Stimulated activated CD4-positive, alpha-beta T cell treated with anti-CD3 and anti-CD28 coated beads, Interleukin-4, amount 100 ng/mL, for 1 hour (primary cell): ENCODE data around the gene INAFM2.
A peak's percentile ranks its signal among the peaks of the same experiment; 100 is the strongest.

Experiments used
- DNase-seq: peaks from one replicate; pipeline ENCODE4 v3.0.0-alpha.2; 2020

INAFM2 gene

GRCh38 chr15:40345225-40345866, 21.9 kb downstream of the INAFM2 start:
- no peak for DNase-seq

- no peak for DNase-seq
Measured at GRCh38 chr15:40345867-40346578, 22.5 kb downstream of the INAFM2 start.

DNA sequence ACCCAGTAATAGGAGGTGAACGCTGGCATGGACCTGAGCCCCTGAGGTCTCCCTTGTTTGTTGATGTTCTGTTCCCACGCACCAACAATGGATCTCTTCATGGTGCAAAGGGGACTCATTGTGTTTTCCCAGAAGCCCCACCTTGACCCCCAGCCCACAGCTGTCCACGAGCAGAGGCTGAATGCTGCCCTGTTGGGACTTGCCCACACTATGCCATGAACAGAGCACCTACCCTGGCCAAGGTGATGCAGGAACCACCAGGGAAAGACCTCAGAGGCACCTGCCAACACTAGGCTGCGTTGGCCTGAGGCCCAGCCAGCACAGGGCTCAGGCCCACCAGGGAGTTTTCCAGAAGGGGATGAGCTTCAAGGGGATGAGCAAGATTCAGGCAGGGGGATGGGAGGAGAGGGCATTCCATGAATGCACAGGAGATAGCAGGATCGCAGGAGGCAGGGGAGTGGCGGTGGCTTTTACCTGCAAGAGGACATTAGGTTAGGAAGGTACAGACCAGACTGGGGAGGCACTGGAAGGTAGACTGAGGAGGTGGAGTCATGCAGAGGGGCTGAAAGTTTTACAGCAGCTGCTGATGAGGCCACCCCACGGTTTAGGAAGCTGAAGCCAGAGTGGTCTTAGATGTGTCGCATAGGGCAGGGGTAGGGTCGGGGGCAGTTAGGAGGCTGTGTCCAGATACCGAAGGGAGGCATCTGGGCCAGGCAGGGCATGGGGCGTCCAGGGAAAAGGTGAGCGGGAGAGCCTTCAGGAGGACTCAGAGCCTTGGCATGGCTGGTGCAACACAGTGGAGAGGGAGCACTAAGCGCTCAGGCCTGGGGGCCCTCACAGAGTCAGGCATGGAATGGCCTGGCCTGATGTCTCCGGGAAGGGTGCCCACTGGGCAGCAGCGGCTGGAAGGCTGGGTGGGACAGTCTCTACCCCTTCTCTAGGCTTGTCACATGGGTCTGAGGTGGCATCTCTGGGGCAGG, 23.4 kb downstream of the INAFM2 start:
- DNase-seq: no peak

GRCh38 chr15:40347559-40348473, 24.3 kb downstream of the INAFM2 start:
- DNase-seq: no peak

GRCh38 chr15:40348474-40348870, 25.0 kb downstream of the INAFM2 start:
- no peak for DNase-seq

DNA sequence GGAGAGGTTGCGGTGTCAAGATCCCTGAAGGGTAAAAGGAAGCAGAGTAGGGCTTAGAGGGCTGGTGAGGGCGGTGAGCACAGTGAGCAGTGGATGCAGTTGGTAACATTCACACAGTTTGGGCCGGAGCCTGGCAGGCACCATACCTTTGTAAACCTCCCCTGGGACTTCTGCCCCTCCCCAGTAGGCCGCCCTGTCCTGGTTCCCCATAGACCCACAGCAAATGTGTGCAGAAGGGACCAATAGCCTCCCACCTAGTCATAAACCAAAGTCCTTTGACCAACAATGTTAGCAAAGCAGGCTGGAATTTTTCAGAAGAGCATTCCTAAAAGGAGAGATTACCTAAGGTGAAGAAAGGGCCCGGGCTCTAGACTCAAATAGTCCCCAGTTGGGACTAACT, 25.7 kb downstream of the INAFM2 start:
- DNase-seq: no peak

DNA sequence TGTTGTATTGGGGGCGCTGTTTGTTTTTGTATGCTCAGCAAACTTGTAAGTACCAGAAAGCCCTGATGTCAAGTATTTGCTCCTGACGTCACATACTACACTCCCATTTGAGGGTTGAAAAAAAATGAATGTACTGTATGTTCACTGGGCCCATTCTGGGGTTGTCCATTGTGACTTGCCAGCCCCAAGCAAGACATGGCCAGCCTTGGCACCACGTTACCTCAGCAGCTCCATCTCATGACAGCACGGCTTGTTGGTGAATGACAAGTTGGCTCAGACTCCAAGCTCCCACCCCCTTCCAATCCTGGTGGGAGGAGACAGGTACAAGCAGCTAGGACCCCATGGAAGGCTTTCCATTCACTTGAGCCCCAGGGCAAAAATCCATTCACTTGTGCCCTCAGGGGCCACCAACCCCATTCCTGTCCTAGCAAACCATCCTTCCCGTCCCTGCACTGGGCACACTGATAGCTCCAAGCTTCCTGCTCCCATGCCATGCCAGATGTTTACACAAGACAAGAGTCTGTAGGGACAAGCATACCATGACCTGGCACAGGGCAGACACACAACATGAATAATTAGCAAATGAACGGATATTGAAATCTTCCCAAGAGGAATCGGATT, 28.9 kb downstream of the INAFM2 start:
- DNase-seq: no peak

- no peak for DNase-seq
Measured at GRCh38 chr15:40353697-40354096, 30.2 kb downstream of the INAFM2 start.

DNA sequence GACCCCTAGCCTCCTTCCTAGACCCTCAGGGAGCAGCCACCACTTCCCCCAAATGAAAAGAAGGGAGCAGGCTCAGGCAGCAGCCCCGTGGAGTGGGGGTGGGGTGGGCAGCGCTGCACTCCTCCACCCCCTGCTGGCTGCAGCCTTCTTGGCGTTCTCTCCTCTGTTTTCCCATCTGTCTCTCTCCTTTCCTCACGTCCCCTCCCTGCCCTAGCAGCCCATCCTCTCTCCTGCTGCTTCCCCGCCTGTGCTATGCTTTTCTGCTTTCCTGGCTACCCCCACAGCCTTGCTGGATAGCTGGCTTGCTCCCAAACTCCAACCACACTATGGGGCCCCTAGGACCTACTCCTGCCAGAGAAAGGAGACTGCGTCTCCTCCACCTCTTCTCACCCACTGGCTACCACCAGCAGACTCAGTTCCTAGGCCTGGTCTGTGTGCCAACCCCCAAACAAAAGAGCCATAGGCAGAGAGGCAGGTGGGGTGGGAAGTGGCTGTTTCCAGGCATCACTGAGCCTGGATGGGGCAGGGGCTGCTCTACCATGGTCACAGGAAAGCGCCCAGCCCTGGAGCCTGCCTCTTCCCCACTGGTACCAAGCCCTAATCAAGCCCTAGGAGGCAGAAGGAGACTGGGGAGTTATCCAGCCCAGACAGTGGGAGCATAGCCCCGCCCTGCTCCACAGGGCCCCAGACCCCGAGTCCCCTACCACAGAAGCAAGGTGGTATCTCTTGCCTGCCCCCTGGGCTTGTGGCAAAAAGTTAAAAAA, 31.1 kb downstream of the INAFM2 start:
- DNase-seq: no peak

- DNase-seq: no peak
Measured at GRCh38 chr15:40355976-40356585, 32.6 kb downstream of the INAFM2 start.

GRCh38 chr15:40357246-40357645, 33.8 kb downstream of the INAFM2 start:
- DNase-seq: no peak

GRCh38 chr15:40357723-40358470, 34.4 kb downstream of the INAFM2 start, which contains the start of gene DISP2:
Gene DISP2, plus strand, starts transcription at chr15:40358219. Its CDS starts 103 bp downstream, at chr15:40358322.
- peak; percentile 90 for DNase-seq

- peak; percentile 33 for DNase-seq
Measured at GRCh38 chr15:40358471-40359353, 35.2 kb downstream of the INAFM2 start.

DNA sequence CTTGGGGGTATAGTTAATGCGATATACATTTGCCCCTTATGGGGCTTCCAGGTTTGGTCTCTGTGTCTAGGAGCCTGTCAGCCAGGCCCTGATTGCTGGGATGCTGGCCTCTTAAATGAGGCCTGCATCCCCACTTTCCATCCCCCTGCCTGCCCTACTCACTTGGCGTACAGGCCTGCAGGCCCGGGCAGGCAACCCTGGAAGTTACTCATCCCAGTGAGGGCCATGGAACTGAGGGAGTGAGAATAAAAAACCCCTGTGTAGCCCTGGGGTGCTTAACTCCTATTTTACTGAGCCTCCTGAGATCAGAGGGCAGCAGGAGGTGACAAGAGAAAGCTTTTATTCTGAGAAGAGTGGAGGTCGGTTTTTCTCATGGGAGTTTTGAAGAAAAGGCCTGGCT, 36.5 kb downstream of the INAFM2 start:
- no peak for DNase-seq

- no peak for DNase-seq
Measured at GRCh38 chr15:40361640-40362039, 38.1 kb downstream of the INAFM2 start.

DNA sequence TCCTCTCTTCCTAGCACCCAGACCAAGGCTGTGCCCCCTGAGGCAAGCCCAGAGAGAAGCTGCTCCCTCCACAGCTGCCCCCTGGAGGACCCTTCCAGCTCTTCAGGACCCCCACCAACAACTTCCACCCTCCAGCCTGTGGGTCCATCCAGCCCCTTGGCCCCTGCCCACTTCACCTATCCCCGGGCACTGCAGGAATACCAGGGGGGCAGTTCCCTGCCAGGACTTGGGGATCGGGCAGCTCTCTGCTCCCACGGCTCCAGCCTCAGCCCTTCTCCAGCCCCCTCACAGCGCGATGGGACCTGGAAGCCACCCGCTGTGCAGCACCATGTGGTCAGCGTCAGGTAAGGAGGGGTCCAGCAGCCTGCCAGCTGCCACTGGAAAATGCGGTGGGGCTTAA, 40.1 kb downstream of the INAFM2 start:
- DNase-seq: no peak

- no peak for DNase-seq
Measured at GRCh38 chr15:40364251-40364650, 40.8 kb downstream of the INAFM2 start.

- no peak for DNase-seq
Measured at GRCh38 chr15:40365016-40365415, 41.5 kb downstream of the INAFM2 start.
